Activated CD8-positive, alpha-beta memory T cell treated with anti-CD3 and anti-CD28 coated beads for 1 hour (primary cell): Measurements from ENCODE around the gene UBASH3B.
A peak's percentile ranks its signal among the peaks of the same experiment; 100 is the strongest.

ENCODE experiments used
- DNase-seq, 2 donors: peaks; one replicate each; pipeline ENCODE4 v3.0.0-alpha.2; 2020; ENCODE audit warnings: low read depth in 1 of 2; ENCODE audit errors: extremely low read depth in 1 of 2

The UBASH3B gene

DNA sequence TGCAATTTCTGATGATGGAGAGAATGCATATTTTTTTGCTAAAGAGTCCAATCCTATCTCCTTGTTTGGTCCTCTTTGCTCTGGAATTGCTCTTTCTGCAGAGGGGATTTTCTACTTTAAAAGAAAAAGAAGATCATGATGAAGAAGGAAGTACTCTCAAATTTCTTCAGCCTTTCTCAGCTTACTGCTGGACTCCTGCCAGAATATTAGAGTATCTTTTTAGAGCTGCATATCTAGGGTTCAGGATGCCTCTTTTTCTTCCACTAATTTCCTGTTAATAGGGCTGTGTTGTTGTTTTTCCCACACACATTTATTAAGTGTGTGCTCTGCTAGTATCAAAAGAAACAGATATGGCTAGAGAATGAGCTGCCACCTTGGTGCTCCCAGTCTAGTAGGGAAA is 18.2 kb downstream of the UBASH3B start:
- DNase-seq: no peak

DNA sequence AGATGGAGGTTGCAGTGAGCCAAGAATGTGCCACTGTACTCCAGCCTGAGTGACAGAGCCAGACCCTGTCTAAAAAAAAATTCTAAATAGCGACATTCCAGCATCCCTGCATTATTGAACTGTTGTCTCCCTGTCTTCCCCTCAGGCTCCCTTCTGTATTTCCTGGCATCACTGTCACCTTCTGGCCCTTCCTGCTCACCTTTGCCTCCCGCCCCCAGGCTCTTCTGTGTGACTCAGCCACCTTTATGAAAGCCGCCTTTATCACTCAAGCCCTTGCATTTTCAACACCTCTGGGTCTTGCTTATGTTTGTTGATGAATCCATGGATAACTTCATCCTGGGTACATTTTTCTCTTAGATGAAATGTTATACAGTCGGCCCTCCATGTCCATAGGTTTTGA is 21.1 kb downstream of the UBASH3B start:
- DNase-seq: no peak

DNA sequence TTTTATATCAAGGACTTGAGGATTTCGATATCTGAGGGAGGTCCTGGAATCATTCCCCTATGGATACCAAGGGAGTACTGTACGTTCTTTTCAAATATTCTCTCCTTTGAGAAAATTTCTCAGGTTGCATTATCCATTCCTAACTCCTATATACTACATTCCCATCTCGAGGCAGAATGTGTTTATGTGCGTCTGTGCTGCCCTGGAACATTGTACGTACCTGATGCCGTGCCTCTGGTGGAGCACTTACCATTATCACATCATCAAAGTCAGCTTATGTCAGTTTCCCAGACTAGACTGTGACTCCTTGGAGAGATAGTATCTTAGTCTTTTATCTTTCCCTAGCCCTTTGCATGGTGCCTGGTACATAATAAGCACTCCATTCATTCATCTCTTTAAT is 21.7 kb downstream of the UBASH3B start:
- no peak for DNase-seq

DNA sequence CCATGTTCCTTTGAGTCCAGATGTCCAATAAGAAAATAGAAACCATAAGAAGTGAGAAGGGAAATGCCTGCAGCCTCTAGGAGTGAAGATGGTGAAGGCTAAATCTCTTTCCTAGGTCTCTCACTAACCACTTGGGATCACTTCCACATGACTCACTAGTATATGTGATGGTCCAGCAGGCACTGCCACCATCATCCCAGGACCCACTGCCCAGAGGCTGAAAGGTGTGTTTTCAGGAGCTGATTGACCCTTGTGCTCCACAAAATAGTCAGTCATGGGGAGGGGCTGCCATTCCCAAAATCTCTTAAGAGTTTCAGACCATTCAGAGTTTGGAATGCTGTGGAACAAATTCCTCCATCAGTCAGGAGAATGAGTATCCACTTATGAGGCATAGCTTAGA is 22.9 kb downstream of the UBASH3B start:
- DNase-seq: no peak

DNA sequence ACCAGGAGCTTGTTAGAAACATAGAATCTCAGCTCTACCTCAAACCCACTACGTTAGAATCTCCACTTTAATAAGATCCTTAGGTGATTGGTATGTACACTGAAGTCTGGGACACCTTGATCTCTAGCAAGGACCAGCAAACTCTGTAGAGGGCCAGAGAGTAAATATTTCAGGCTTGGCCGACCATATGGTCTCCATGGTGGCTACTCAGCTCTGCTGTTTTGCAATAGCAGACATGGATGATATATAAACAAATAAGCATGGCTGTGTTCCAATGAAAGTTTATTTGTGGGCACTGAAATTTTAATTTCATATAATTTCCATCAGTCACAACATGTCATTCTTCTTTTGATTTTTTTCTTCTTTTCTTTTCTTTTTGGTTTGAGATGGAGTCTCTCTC is 23.9 kb downstream of the UBASH3B start:
- no peak for DNase-seq

DNA sequence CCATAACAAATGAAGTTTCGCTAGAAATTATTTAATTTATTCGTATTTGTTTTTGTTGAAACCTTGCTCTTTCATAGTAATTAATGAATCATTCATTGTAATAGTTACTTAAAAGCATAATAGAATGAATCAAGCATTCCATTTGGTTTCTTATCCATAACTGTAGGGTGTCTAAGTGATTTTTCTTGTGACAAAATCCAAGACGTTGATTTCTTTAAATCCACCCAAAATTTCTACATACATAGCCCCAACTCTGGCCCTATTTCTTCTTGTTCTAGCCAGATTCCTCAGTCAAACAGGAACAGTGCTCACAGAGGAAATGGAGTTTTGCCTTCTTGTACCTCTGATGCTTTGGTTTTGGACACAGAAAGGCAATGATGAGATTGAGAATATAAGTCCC is 25.5 kb downstream of the UBASH3B start:
- DNase-seq: no peak

DNA sequence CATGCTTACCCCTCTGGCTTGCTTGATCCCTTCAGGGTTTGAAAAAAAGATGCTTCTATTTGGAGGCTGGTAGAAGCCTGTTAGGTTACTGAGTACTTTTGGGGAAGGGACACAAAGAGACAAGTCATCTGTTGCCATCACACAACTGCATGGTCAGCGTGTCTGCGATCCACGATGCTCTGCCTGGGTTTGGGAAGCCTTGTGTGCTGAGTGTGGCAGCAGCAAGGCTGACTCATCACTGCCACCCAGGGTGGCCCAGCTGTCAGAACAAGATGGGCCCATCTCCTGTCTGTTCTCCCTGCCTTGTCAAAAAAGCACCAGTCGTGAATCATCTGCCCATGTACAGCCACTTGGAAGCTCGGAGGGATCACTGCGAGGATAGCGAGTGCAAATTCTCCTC is 26.2 kb downstream of the UBASH3B start:
- DNase-seq: no peak

DNA sequence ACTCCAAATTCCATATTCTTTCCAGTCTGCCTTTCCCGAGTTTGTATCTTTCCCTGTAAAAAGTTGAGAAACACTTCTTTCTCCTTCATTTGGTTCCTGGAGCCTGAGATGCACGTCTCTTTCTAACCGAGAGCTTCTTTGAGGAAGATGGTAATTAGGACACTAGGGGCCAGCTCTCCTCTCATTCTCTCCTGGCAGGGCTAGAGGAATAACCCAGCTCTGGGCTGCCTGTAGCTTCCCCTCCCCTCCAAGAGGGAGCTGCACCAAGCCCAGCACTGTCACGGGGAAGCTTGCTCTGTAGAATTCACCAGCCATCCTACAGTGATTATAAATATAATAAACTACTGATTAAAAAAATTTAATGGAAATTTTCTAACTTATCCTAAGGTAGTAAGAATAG is 26.9 kb downstream of the UBASH3B start:
- no peak for DNase-seq

DNA sequence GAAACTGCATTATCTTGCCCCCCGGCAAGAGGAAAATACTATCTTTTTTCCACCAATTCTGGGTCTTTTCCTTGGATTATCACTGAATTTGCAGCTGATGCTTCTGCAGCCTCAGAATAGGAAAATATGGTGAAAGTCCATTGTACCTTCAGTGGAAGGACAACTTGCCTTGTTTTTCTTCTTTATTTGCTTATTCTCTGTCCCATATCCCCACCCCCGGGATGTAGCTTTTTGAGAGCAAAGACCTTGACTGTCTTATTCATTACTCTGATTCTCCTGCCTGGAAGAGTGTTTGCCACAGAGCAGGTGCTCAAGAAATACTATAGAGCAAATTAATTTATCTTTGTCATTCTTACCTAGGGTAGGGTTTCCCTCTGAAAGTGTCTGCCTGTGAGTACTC is 29.5 kb downstream of the UBASH3B start:
- no peak for DNase-seq

DNA sequence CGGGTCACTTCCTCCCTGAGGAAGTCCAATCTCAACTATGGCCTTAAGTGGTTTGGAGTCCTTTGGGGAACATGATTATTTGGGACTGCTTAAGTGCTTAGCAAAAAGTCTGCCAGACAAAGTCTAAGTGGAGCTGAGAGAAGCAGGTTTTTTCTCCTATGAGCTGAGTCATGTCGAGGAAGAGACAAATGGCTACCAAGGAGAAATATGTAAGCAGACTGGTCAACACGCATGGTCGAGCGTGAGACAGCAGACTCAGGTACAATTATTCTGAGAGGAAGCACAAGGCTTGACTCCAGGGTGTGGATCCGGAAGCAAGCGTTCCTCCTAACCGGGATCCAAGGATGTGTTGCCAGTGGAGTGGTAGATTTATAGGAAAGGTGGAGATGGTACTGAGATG is 30.6 kb downstream of the UBASH3B start:
- no peak for DNase-seq

DNA sequence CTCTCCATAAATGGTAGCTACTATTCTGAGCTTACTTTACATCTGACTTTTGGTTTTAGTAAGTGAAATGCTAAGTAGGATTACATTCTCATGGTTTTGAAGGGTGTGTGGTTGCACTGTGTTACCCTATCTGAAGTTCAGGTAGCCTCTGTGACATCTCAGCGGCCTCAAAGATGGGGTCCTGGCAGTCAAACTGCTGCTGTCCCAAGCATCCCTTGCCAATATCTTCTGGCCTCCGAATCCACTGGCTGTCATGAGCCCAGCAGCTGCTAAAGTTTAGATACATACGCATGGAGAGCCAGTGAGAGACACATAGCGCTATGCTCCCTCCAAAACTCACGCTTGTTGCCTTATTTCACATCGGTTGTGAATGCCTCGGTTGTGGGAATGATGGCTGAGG is 34.9 kb downstream of the UBASH3B start:
- DNase-seq: no peak

DNA sequence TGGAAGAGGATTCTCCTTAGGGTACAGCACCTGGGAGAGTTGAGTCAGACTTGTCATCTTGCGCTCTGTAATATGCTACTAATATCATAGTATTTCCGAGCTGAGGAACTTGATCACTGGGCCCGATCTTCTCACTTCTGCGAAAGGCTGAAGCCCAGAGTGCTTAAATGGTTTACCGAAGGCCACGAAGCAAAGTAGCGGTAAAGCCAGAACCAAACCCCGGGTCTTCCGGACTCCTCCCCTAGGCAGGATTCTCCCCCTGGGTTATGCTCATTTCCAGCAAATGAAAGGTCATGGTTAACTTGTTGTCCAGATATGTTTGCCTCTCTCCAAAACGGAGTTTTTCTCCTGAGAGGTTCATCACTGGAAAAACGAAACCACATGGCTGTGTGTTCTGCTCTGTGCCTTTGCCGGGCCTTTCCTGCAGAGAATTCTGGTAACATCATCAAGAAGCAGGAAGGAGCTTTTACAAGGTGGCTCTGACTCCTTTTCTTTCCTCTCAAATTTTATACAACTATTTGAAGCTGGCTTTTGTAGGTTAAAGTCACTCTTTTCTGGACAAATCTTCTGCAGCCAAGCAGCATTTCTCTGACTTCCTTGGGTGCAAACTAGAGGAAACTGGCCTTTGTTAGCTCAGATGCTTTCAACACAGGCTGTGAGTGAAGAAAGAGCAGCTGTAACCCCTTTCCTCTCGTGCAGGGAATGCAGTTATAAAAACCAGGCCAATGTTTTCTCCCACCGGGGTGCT is 35.5 kb downstream of the UBASH3B start:
- DNase-seq: no peak

DNA sequence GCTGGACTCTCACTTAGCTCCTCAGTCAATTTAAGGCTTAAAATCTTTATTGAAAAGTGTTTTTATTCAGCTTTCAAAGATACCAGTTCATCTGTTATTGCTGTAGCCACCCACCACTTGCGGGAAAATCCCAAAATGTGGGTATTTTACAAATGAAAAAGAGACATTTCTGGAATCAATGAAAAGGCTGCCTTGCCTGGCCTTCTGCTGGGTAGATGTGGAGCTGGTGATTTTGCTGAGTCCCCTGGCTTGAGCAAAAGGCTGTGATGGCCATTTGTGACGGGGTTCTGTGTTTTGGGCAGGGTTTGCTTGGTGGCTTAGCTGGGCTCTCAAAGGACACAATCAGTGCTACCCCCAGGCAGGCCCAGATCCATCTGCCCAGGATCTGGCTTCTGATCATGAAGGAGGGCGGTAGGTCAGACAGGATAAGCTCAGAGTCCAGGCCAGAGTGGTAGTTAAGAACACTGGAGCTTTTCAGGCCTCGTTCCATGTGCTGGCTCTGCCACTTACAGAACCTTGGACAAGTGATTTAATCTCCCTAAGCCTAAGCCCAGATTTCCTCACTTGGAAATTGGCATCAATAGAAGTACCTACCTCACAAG is 36.1 kb downstream of the UBASH3B start:
- DNase-seq: no peak

DNA sequence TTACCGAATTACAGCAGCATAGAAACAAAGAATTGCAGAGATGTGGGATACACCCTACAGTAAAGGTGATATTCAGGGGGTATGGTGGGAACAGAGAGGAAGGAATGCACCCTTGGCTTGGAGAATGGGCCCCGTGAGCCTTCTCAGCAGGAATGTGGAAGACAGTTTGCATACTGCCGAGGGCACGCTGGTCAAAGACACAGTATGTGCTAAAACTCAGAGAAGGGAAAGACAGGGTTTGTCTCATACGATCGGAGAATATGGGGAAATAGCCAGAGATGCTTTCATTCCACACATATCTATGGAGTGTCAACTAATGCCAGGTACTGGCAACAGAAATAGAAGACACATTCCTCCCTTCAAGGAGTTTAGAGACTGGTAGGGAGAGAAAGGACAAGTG is 36.9 kb downstream of the UBASH3B start:
- no peak for DNase-seq

DNA sequence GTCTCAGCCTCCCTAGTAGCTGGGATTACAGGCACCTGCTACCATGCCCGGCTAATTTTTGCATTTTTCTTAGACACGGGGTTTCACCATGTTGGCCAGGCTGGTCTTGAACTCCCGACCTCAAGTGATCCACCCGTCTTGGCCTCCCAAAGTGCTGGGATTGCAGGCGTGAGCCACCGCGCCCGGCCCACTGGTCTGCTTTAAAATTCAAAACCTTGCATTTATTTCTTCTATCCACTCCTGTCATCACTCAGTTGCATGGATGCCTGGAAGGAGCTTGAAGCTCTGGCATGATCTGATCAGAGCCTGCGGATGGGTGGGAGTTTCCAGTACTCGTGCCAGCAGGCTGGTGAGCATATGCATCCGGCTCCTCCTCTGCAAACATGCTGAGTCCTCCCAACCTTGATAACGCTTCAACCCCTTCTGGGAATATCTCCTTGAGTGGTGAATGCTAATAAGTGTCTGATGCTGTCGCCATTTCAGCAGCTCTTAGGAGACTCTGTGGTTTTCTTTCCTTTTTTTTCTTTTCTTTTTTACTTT is 39.6 kb downstream of the UBASH3B start:
- no peak for DNase-seq

DNA sequence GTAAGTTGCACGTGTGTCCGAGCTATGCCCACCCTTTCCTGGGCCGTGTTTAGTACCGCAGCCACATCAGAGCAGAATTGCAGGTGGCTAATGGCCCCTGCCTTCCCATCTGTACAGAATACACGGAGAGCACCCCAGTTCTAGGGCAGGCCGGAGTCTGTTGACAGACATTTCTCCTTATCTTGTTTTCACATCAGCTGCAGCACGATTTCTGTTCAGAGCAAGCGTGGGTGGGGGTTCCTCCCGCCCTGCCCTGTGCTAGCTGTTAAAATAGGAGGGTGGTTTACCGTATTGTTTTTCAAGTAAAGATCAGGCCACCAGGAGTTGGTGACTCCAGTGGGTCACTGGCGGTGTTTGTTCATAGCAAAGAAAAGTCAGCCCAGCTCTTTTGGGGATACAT is 41.1 kb downstream of the UBASH3B start:
- DNase-seq: peak; percentile 23 to 35

DNA sequence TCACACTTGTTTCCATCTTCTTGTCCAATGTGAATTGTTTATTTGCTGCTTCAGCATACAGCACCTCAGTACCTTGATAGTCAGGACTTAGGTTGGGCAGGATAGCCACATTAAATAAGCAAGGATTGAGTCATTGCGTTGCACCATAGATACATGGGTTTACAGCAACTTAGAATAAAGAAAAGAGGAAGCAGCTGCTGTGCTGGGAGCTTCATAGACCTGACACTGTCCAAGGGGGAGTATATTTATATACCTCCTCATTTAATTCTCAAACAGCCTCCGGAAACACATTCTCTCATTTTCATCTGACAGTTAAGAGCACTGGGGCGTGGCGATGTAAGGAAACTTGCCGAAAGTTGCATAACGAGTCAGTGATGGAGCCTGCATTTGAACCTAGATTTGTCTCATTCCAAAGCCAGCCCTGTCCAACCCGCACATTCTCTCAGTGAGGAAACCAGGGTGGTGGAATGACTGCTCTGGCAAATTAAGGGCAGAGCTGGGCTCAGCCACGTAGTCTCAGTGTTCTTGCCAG is 42.2 kb downstream of the UBASH3B start:
- DNase-seq: no peak

DNA sequence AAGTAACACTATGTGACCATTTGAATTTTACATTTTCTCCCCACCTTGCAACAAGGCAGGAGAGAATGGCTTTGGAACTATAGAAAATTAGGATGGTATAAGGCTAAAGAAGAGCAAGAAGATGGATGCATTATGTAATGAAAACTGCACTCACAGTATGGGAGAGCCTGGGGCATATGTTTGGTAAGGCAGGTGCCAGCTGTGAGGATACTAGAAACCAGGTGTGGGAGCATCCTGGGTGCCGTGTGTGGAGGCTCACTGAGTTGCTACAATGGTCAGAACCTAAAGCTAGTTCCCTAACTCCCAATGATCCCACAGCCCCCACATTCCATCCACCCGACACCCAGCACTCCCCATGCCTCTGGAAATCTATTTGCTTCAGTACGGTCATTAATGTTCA is 42.9 kb downstream of the UBASH3B start:
- no peak for DNase-seq

DNA sequence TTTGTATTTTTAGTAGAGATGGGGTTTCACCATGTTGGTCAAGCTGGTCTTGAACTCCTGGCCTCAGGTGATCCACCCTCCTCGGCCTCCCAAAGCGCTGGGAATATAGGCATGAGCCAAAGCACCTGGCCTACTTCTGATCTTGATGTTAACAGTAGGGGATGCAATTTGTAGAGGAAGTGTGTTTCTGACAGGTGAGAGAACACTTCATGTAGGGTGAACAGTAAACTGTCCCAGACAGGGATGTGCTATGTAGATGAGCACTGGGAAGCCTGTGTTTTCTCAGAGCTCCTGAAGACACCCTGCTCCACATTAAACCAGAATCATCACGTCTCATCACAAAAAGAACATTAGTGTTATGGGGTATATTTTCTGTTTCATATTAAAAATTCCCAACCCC is 45.1 kb downstream of the UBASH3B start:
- DNase-seq: no peak

DNA sequence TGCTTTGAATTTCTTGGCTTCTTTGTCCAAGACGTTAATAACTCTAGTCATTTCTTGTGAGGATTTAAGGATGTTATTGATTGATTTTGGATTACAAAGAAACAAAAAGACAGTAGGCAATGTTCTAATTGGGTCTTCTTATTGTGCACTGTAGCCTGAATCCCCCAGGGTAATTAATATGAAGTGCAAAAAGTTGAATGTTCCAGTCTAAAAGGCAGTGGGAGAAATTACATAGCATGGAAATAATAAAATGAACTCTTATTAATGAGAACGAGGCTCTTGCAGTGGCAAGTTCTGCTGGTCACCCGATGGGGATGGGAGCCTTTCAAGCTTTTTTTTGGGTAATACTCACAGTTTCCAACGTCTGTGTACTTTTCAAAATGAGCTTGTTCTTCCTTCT is 45.6 kb downstream of the UBASH3B start:
- DNase-seq: no peak

DNA sequence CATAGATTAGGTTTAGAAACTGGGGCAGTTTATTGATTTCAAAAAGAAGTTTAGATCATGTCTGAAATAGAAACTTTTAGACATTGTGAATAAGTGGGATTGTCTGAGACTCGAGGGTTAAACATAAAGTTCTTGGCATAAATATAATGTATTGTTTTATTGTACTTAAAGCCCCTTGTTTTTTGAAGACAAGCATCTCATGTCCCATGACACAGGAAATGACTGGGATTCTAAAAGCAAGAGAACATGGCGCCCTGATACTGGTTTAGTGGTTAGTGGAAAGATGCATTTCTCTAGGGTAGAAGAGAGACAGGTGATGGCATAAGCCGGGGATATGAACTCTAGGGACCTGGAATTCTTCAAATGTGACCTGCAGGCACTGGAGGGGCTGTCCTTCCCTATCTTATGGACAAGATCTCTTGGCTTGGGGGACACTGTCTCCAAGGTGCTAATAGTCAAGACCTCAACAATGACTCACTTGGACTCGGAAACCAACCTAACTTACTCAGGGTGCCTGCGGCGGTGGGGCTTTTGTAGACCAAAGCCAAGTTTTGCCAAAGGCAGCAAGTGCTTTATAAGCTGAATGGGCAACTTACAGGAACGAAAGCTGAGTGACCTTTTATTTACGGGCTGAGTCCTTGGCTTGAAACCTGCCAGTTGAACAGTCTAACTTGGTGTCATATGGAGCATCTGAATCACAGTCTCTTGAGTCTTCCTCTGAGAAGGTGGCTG is 48.2 kb downstream of the UBASH3B start:
- DNase-seq: no peak

DNA sequence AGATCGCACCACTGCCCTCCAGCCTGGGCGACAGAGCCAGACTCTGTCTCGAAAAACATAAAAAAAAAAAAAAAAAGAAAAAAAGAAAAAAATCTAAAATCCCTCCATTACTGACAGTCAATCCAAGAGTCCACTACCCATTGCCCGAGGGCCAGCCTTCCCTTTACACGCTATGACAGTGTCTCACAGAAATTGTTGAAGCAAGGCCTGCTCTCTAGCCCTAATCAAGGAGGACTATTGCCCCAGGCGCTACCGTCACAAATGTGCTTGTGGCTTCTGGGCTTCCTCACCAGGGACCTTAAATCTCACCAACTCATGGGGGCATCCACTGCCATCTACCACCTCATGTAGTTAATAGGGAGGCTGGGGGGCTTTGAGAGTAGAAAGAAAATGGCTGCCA is 49.9 kb downstream of the UBASH3B start:
- no peak for DNase-seq
